ENCODE results near the gene ACSS1. TPM values are rescaled to one million over a fixed set of nuclear protein-coding genes. Genes with fewer than 3 reads are reported as not detected.

Gene ACSS1
- total and polyA plus RNA-seq, 2 of the 8 experiments (the other 6 are each of a cell fraction or from before 2014, with no cell fraction given) = 2.6 to 3.4 TPM

DNA sequence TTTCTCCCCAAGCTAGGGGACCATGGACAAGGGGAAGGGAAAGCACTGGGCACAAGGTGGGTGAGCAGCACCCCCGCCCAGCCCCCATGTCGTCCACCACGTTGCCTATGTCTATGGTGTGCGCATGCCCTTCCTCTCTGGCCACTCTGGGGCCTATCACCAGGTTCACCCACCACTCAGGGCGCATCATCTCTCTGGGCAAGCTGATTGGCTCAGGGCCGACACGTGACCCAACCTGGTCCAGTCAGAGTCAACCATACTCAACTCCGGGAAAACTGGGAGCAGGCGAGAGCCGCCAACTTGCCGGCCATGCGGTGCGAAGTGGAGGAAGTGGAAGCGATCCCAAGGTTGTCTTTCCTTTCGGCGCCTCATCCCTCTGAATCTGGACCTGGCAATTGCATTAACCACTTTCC is 25.9 kb downstream of the ACSS1 start (continued):
- TF ChIP-seq, protein P1, sequence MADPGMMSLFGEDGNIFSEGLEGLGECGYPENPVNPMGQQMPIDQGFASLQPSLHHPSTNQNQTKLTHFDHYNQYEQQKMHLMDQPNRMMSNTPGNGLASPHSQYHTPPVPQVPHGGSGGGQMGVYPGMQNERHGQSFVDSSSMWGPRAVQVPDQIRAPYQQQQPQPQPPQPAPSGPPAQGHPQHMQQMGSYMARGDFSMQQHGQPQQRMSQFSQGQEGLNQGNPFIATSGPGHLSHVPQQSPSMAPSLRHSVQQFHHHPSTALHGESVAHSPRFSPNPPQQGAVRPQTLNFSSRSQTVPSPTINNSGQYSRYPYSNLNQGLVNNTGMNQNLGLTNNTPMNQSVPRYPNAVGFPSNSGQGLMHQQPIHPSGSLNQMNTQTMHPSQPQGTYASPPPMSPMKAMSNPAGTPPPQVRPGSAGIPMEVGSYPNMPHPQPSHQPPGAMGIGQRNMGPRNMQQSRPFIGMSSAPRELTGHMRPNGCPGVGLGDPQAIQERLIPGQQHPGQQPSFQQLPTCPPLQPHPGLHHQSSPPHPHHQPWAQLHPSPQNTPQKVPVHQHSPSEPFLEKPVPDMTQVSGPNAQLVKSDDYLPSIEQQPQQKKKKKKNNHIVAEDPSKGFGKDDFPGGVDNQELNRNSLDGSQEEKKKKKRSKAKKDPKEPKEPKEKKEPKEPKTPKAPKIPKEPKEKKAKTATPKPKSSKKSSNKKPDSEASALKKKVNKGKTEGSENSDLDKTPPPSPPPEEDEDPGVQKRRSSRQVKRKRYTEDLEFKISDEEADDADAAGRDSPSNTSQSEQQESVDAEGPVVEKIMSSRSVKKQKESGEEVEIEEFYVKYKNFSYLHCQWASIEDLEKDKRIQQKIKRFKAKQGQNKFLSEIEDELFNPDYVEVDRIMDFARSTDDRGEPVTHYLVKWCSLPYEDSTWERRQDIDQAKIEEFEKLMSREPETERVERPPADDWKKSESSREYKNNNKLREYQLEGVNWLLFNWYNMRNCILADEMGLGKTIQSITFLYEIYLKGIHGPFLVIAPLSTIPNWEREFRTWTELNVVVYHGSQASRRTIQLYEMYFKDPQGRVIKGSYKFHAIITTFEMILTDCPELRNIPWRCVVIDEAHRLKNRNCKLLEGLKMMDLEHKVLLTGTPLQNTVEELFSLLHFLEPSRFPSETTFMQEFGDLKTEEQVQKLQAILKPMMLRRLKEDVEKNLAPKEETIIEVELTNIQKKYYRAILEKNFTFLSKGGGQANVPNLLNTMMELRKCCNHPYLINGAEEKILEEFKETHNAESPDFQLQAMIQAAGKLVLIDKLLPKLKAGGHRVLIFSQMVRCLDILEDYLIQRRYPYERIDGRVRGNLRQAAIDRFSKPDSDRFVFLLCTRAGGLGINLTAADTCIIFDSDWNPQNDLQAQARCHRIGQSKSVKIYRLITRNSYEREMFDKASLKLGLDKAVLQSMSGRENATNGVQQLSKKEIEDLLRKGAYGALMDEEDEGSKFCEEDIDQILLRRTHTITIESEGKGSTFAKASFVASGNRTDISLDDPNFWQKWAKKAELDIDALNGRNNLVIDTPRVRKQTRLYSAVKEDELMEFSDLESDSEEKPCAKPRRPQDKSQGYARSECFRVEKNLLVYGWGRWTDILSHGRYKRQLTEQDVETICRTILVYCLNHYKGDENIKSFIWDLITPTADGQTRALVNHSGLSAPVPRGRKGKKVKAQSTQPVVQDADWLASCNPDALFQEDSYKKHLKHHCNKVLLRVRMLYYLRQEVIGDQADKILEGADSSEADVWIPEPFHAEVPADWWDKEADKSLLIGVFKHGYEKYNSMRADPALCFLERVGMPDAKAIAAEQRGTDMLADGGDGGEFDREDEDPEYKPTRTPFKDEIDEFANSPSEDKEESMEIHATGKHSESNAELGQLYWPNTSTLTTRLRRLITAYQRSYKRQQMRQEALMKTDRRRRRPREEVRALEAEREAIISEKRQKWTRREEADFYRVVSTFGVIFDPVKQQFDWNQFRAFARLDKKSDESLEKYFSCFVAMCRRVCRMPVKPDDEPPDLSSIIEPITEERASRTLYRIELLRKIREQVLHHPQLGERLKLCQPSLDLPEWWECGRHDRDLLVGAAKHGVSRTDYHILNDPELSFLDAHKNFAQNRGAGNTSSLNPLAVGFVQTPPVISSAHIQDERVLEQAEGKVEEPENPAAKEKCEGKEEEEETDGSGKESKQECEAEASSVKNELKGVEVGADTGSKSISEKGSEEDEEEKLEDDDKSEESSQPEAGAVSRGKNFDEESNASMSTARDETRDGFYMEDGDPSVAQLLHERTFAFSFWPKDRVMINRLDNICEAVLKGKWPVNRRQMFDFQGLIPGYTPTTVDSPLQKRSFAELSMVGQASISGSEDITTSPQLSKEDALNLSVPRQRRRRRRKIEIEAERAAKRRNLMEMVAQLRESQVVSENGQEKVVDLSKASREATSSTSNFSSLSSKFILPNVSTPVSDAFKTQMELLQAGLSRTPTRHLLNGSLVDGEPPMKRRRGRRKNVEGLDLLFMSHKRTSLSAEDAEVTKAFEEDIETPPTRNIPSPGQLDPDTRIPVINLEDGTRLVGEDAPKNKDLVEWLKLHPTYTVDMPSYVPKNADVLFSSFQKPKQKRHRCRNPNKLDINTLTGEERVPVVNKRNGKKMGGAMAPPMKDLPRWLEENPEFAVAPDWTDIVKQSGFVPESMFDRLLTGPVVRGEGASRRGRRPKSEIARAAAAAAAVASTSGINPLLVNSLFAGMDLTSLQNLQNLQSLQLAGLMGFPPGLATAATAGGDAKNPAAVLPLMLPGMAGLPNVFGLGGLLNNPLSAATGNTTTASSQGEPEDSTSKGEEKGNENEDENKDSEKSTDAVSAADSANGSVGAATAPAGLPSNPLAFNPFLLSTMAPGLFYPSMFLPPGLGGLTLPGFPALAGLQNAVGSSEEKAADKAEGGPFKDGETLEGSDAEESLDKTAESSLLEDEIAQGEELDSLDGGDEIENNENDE (IDR thresholded peaks at IDR 0.05; ENCODE audit: insufficient replicate concordance, low read length) = no peak
- TF ChIP-seq EGR1 (IDR thresholded peaks at IDR 0.05; ENCODE audit: borderline replicate concordance, low read depth, low read length) (no peak), SUZ12 (IDR thresholded peaks at IDR 0.05; ENCODE audit: low read length) (no peak), SRF (IDR thresholded peaks at IDR 0.05; ENCODE audit: low read depth, low read length) (no peak), SAP30 (IDR thresholded peaks at IDR 0.05; ENCODE audit: insufficient read depth, insufficient replicate concordance, low read length) (no peak), CBX5 (IDR thresholded peaks at IDR 0.05; ENCODE audit: low read depth, low read length) (no peak), SP4 (IDR thresholded peaks at IDR 0.05; ENCODE audit: low read length) (no peak), ZNF274 (IDR thresholded peaks at IDR 0.05; ENCODE audit: borderline replicate concordance, extremely low read depth, low read length) (no peak)
- TF ChIP-seq, protein P2, sequence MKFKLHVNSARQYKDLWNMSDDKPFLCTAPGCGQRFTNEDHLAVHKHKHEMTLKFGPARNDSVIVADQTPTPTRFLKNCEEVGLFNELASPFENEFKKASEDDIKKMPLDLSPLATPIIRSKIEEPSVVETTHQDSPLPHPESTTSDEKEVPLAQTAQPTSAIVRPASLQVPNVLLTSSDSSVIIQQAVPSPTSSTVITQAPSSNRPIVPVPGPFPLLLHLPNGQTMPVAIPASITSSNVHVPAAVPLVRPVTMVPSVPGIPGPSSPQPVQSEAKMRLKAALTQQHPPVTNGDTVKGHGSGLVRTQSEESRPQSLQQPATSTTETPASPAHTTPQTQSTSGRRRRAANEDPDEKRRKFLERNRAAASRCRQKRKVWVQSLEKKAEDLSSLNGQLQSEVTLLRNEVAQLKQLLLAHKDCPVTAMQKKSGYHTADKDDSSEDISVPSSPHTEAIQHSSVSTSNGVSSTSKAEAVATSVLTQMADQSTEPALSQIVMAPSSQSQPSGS (IDR thresholded peaks at IDR 0.05; ENCODE audit: low read length) = no peak
- TF ChIP-seq, protein P3, sequence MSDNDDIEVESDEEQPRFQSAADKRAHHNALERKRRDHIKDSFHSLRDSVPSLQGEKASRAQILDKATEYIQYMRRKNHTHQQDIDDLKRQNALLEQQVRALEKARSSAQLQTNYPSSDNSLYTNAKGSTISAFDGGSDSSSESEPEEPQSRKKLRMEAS (IDR thresholded peaks at IDR 0.05) = peak; percentile 70
